Peyer's patch (tissue), 4 donors: ENCODE results near the gene ACOX1.

ENCODE experiments used
- POLR2A ChIP-seq, 2 donors: fragments of 450-650 bp; IDR thresholded peaks; one replicate each; pipeline ENCODE4 v1.5.1; 2017; ENCODE audit warnings: antibody characterized with exemption in 2 of 2, mild to moderate bottlenecking in 2 of 2, moderate library complexity in 2 of 2
- TF ChIP-seq, protein P1 (sequence below), 6 experiments: fragments of 450-650 bp in 4 of 6; fragments of 200-600 bp in 2 of 6; sonication (generic) in 1 of 6; IDR thresholded peaks; one replicate each; pipeline ENCODE4 v1.5.1; 2017 to 2019; ENCODE audit warnings: antibody characterized with exemption in 6 of 6, mild to moderate bottlenecking in 3 of 6, moderate library complexity in 1 of 6

DNA sequence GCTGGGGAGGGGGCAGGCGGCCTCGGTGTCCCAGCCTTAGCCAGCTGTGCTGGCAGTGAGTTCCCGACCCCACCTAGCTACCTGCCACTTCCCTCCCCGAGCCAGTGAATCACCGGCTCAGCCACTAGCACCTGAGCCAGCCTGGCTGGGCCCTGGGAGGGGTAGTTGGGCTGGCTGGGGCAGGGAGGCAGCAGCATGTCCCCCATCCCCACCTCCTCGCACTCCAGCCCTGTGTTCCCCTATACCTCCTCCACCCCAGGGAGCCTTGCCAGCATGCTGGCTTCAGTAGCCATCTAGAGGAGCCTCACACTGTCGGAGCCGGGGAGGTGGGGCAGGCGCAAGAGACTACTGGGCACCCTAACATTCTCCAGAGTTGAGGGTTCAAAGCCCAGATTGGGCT is 45.4 kb upstream of the ACOX1 start:
- TF ChIP-seq, protein P1, sequence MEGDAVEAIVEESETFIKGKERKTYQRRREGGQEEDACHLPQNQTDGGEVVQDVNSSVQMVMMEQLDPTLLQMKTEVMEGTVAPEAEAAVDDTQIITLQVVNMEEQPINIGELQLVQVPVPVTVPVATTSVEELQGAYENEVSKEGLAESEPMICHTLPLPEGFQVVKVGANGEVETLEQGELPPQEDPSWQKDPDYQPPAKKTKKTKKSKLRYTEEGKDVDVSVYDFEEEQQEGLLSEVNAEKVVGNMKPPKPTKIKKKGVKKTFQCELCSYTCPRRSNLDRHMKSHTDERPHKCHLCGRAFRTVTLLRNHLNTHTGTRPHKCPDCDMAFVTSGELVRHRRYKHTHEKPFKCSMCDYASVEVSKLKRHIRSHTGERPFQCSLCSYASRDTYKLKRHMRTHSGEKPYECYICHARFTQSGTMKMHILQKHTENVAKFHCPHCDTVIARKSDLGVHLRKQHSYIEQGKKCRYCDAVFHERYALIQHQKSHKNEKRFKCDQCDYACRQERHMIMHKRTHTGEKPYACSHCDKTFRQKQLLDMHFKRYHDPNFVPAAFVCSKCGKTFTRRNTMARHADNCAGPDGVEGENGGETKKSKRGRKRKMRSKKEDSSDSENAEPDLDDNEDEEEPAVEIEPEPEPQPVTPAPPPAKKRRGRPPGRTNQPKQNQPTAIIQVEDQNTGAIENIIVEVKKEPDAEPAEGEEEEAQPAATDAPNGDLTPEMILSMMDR (IDR thresholded peaks at IDR 0.05) = no peak
- TF ChIP-seq POLR2A (IDR thresholded peaks at IDR 0.05) = no peak
